IMR-90 (cell line): Measurements from ENCODE around the gene RAB1A. TPM values are rescaled to one million over a fixed set of nuclear protein-coding genes. Genes with fewer than 3 reads are reported as not detected.
"Not testable (repeated sequence)": the region's sequence is repeated elsewhere in the genome, so short reads cannot be mapped to it uniquely, and the experiment has no call there.

Source experiments
- ATAC-seq: fragments of 200-7000 bp; cut with Tn5 transposase; 2 replicates; pipeline ENCODE4 v1.9.1; 2020; ENCODE audit warnings: low read depth, mild to moderate bottlenecking, moderate library complexity
- BruUV-seq: library from RNA; stranded (reverse); fragments of 400-500 nt; replicated peaks from 2 replicates; lab custom pipeline; 2021; lab: Mats Ljungman, UMichigan
- CTCF ChIA-PET: fragments of 300-600 bp; formaldehyde crosslinking; extraction: SDS; loops from one replicate; lab custom pipeline; 2021; ENCODE audit warnings: antibody characterized with exemption; lab: Yijun Ruan, JAX
- POLR2A ChIA-PET: fragments of 300-600 bp; sonication (Branson Sonifier 250); formaldehyde crosslinking; loops from one replicate; lab custom pipeline; 2022; ENCODE audit warnings: antibody characterized with exemption; ENCODE audit not compliant: unreplicated experiment; lab: Charles Lee
- DNase-seq: peaks from one replicate; pipeline ENCODE4 v3.0.0; 2013
- H2AFZ ChIP-seq: replicated peaks from 2 replicates; pipeline ENCODE3; 2013; ENCODE audit warnings: low read length, mild to moderate bottlenecking; ENCODE audit not compliant: poor library complexity
- H2AK5ac ChIP-seq: 2 replicates; pipeline ENCODE4 v1.6.1; 2013; ENCODE audit warnings: low read depth, low read length, inconsistent platforms
- H2AK9ac ChIP-seq: replicated peaks from 2 replicates; pipeline ENCODE3; 2013; ENCODE audit warnings: mild to moderate bottlenecking, low read depth, low read length, moderate library complexity; ENCODE audit not compliant: poor library complexity
- H2BK120ac ChIP-seq: 2 replicates; pipeline ENCODE4 v1.6.1; 2013; ENCODE audit warnings: low read depth, low read length, inconsistent platforms
- H2BK15ac ChIP-seq: 3 replicates; pipeline ENCODE4 v1.6.1; 2013; ENCODE audit warnings: low read depth, low read length, inconsistent platforms
- H2BK20ac ChIP-seq: 2 replicates; pipeline ENCODE4 v1.6.1; 2013; ENCODE audit warnings: low read depth, mild to moderate bottlenecking, inconsistent platforms, low read length, moderate library complexity
- H2BK5ac ChIP-seq: 2 replicates; pipeline ENCODE4 v1.6.1; 2013; ENCODE audit warnings: mild to moderate bottlenecking, low read depth, low read length, inconsistent platforms; ENCODE audit not compliant: poor library complexity, severe bottlenecking
- H3K14ac ChIP-seq: replicated peaks from 2 replicates; pipeline ENCODE4 v1.6.1; 2013; ENCODE audit warnings: low read depth, low read length, inconsistent platforms
- H3K18ac ChIP-seq: 2 replicates; pipeline ENCODE4 v1.6.1; 2013; ENCODE audit warnings: low read depth, low read length, control low read depth
- H3K23ac ChIP-seq: 2 replicates; pipeline ENCODE4 v1.6.1; 2013; ENCODE audit warnings: low read depth, low read length, inconsistent platforms
- H3K27ac ChIP-seq: 2 replicates; pipeline ENCODE4 v1.5.1; 2013; ENCODE audit warnings: mild to moderate bottlenecking, control low read depth, low read length; ENCODE audit not compliant: insufficient read depth
- H3K27me3 ChIP-seq: 2 replicates; pipeline ENCODE4 v1.6.1; 2013; ENCODE audit warnings: low read length; ENCODE audit not compliant: control insufficient read depth, insufficient read depth
- H3K36me3 ChIP-seq: 2 replicates; pipeline ENCODE4 v1.6.1; 2013; ENCODE audit warnings: low read length, mixed read lengths; ENCODE audit not compliant: control insufficient read depth, insufficient read depth
- H3K4ac ChIP-seq: 2 replicates; pipeline ENCODE4 v1.6.1; 2013; ENCODE audit warnings: low read depth, low read length, inconsistent platforms
- H3K4me1 ChIP-seq: 2 replicates; pipeline ENCODE4 v1.6.1; 2013; ENCODE audit warnings: low read length, mixed read lengths; ENCODE audit not compliant: control insufficient read depth, insufficient read depth
- H3K4me2 ChIP-seq: 2 replicates; pipeline ENCODE4 v1.6.1; 2013; ENCODE audit warnings: low read depth, mild to moderate bottlenecking, control low read depth, low read length, moderate library complexity
- H3K4me3 ChIP-seq: 2 replicates; pipeline ENCODE4 v1.5.1; 2013; ENCODE audit warnings: low read depth, mild to moderate bottlenecking, control low read depth, low read length, moderate library complexity; ENCODE audit not compliant: insufficient read depth
- H3K56ac ChIP-seq: 2 replicates; pipeline ENCODE4 v1.6.1; 2013; ENCODE audit warnings: low read length, inconsistent platforms; ENCODE audit not compliant: insufficient read depth; ENCODE audit errors: extremely low read depth
- H3K79me1 ChIP-seq, 2 experiments: 2 replicates each; pipeline ENCODE4 v1.6.1; 2013; ENCODE audit warnings: low read length in 2 of 2, inconsistent platforms in 1 of 2, low read depth in 1 of 2
- H3K9ac ChIP-seq: 2 replicates; pipeline ENCODE4 v1.6.1; 2013; ENCODE audit warnings: low read depth, low read length, control low read depth
- H3K9me1 ChIP-seq: 2 replicates; pipeline ENCODE4 v1.6.1; 2013; ENCODE audit warnings: low read length, inconsistent platforms; ENCODE audit not compliant: insufficient read depth
- H3K9me3 ChIP-seq: 2 replicates; pipeline ENCODE4 v1.6.1; 2013; ENCODE audit warnings: low read length; ENCODE audit not compliant: control insufficient read depth, insufficient read depth
- H4K20me1 ChIP-seq: 2 replicates; pipeline ENCODE4 v1.6.1; 2013; ENCODE audit warnings: low read length, inconsistent platforms; ENCODE audit not compliant: insufficient read depth
- H4K5ac ChIP-seq: 2 replicates; pipeline ENCODE4 v1.6.1; 2013; ENCODE audit warnings: mild to moderate bottlenecking, low read depth, low read length, control low read depth
- H4K8ac ChIP-seq, 2 experiments: 2 replicates each; pipeline ENCODE4 v1.6.1; 2013; ENCODE audit warnings: low read depth in 2 of 2, low read length in 2 of 2, control low read depth in 1 of 2, inconsistent platforms in 1 of 2
- H4K91ac ChIP-seq: 2 replicates; pipeline ENCODE4 v1.6.1; 2013; ENCODE audit warnings: low read depth, low read length, inconsistent platforms; ENCODE audit not compliant: insufficient read depth
- WGBS, 2 experiments: methylation state at CpG; one replicate each; pipeline versions ENCODE4 v1.1.5 to v1.1.7; 2013; ENCODE audit warnings: missing lambda C conversion rate in 2 of 2; ENCODE audit not compliant: insufficient read length in 1 of 2; ENCODE audit errors: extremely low coverage in 2 of 2; 5-methylcytosine and 5-hydroxymethylcytosine counted together
- dilution Hi-C: fragments of 300-500 bp; cut with HindIII; formaldehyde crosslinking; loops from one replicate; pipeline ENCODE4 v1.14.3; 2018; ENCODE audit warnings: low sequenced_read_pairs; ENCODE audit not compliant: unreplicated experiment
- in situ Hi-C: fragments of 300-500 bp; cut with MboI; formaldehyde crosslinking; loops from 3 replicates; pipeline ENCODE4 v1.14.3; 2019; ENCODE audit warnings: low sequenced_read_pairs, inconsistent platforms, mixed read lengths
- intact Hi-C: fragments of 100-400 bp; cut with micrococcal nuclease; formaldehyde crosslinking; loops from 2 replicates; pipeline ENCODE4 v1.10.0; 2022
- polyA plus RNA-seq, 3 experiments: library from polyadenylated mRNA; depleted of rRNA; stranded (reverse); fragments of >200 nt; gene quantifications; 2 replicates each; pipeline ENCODE4 v1.2.3, GENCODE V29; 2012; ENCODE audit warnings: low replicate concordance in 1 of 3
- total RNA-seq: library from RNA; depleted of rRNA; stranded (reverse); fragments of >200 nt; gene quantifications from 2 replicates; pipeline ENCODE4 v1.2.3, GENCODE V29; 2012

The RAB1A gene
- total and polyA plus RNA-seq, 2 of the 4 experiments (the other 2 are of a cell fraction): 114 to 169 TPM

- H4K91ac ChIP-seq, ATAC-seq, POLR2A ChIA-PET, DNase-seq, H2BK5ac ChIP-seq, in situ Hi-C loops, H3K23ac ChIP-seq, H2AK9ac ChIP-seq, H3K4ac ChIP-seq, H3K4me2 ChIP-seq, H3K9me1 ChIP-seq, H4K8ac ChIP-seq, dilution Hi-C loops, H3K18ac ChIP-seq, H3K27ac ChIP-seq, H3K9me3 ChIP-seq, H2BK20ac ChIP-seq, H4K5ac ChIP-seq, H3K4me1 ChIP-seq, H3K36me3 ChIP-seq, H2BK15ac ChIP-seq, H2BK120ac ChIP-seq, BruUV-seq, H2AFZ ChIP-seq, H3K4me3 ChIP-seq, H3K9ac ChIP-seq, H2AK5ac ChIP-seq, H3K56ac ChIP-seq, CTCF ChIA-PET, H3K14ac ChIP-seq, H3K27me3 ChIP-seq, H3K79me1 ChIP-seq: not testable (repeated sequence)
- intact Hi-C loops: loop anchor here (5.0 kb wide), 1 partner anchor 94 kb away; the partner anchor contains the start of gene ACTR2
- peaks cover 19% of the 10 kb centered on the region for H4K20me1 ChIP-seq
- 98% methylated on average over 8 of the region's 15 CpGs; no CpG with 5 or more reads in 1 of the 2 experiments for WGBS, 2 experiments
These were observed 3.0 kb upstream of the RAB1A start for GRCh38 chr2:65132930-65133329.
